Fibroblast of pulmonary artery (primary cell): ENCODE data around the gene GOLT1B.

Source experiments
- DNase-seq: peaks from one replicate; pipeline ENCODE4 v3.0.0-alpha.2; 2010; ENCODE audit warnings: low read depth
- H3K4me3 ChIP-seq: replicated peaks from 2 replicates; pipeline ENCODE4 v1.5.1; 2011; ENCODE audit warnings: low read depth, mild to moderate bottlenecking, control low read depth, low read length, moderate library complexity
- CTCF ChIP-seq: IDR thresholded peaks from 2 replicates; pipeline ENCODE4 v1.5.1; 2011; ENCODE audit warnings: mild to moderate bottlenecking, control low read depth, low read length, inconsistent platforms; ENCODE audit errors: missing control alignments

The GOLT1B gene

GRCh38 chr12:21559855-21560569 lies 58.4 kb downstream of the GOLT1B start:
- H3K4me3 ChIP-seq, result no peak overlapping the region
- TF ChIP-seq CTCF, result no peak
- peak; percentile 86 for DNase-seq

DNA sequence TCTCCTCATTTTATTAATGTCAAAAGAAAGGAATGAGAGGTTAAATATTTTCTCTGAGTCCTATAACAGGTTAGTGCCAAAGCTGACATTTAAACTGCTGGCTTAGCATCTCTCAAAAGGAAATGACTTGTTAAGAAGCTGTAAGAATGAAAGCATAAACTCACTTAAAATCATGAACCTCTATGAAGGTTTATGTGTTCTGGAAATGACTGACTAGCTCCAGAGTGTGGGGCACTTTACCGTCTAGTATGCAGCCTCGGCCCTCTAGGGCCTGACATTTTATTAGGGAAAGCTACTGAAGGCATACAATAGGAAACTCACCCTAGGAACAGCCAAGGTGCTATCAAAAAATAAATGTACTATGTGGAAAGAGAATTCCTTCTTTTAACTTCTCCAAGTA lies 59.6 kb downstream of the GOLT1B start:
- DNase-seq, result no peak
- TF ChIP-seq CTCF, result no peak
- H3K4me3 ChIP-seq, result no peak overlapping the region

GRCh38 chr12:21562859-21563258 lies 61.3 kb downstream of the GOLT1B start:
- DNase-seq, result no peak
- TF ChIP-seq CTCF, result no peak
- H3K4me3 ChIP-seq, result no peak overlapping the region

- no peak for TF ChIP-seq CTCF
- no peak for DNase-seq
- H3K4me3 ChIP-seq, result no peak overlapping the region
These were observed 64.8 kb downstream of the GOLT1B start for GRCh38 chr12:21566223-21566906.

DNA sequence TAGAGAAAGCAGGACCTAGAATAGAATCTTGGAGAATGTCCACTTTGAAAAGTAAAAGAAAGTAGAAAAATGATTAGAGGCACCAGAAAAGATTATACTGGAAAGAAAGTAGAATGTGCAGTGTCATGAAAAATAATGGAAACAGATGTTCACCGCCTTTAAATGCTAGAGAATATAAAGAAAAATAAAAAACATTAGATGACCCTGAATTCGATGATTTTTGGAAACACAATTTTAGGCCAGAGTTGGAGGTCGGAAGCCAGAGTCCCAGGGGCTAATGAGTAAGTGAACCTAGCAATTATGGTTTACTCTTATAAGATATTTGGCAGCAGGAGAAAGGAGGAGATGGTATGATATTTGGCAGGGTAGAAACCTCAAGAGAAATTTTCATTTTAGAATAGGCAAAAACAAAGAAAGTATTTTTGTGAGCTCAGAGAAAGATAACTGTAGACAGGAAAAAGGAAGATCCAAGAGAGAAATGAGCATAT lies 65.4 kb downstream of the GOLT1B start:
- no peak for TF ChIP-seq CTCF
- no peak overlapping the region for H3K4me3 ChIP-seq
- DNase-seq, result no peak
